HepG2 (cell line): ENCODE results near the gene LMNA. TPM values are rescaled to one million over a fixed set of nuclear protein-coding genes. Genes with fewer than 3 reads are reported as not detected.

Experiments used
- GMEB1 ChIP-seq: sonication (generic); formaldehyde crosslinking; IDR thresholded peaks from 2 replicates; pipeline ENCODE4 v1.5.1; 2020; ENCODE audit warnings: missing genetic modification reagents, mild to moderate bottlenecking, borderline replicate concordance
- LRRFIP1 ChIP-seq: sonication (generic); formaldehyde crosslinking; conservative IDR thresholded peaks from 2 replicates; pipeline ENCODE4 v1.4.0; 2020; ENCODE audit warnings: missing genetic modification reagents
- NFE2 ChIP-seq: sonication (generic); formaldehyde crosslinking; IDR thresholded peaks from 2 replicates; pipeline ENCODE4 v1.4.0; 2020; ENCODE audit warnings: missing genetic modification reagents
- NFYC ChIP-seq: IDR thresholded peaks from 2 replicates; pipeline ENCODE4 v1.6.1; 2016; ENCODE audit warnings: missing genetic modification reagents, missing compliant biosample characterization
- PREB ChIP-seq: sonication (generic); formaldehyde crosslinking; IDR thresholded peaks from 2 replicates; pipeline ENCODE4 v1.4.0; 2020; ENCODE audit warnings: missing genetic modification reagents
- SMARCC2 ChIP-seq: fragments of 450-650 bp; IDR thresholded peaks from 2 replicates; pipeline ENCODE4 v1.6.1; 2017; ENCODE audit warnings: antibody characterized with exemption, mild to moderate bottlenecking
- SP2 ChIP-seq: sonication (generic); formaldehyde crosslinking; IDR thresholded peaks from 2 replicates; pipeline ENCODE4 v1.5.1; 2020; ENCODE audit warnings: mild to moderate bottlenecking, missing genetic modification reagents
- ZBTB33 ChIP-seq: sonication (generic); formaldehyde crosslinking; IDR thresholded peaks from 2 replicates; pipeline ENCODE4 v1.4.0; 2020; ENCODE audit warnings: missing genetic modification reagents
- ZBTB46 ChIP-seq: sonication (generic); formaldehyde crosslinking; IDR thresholded peaks from 2 replicates; pipeline ENCODE4 v1.4.0; 2020; ENCODE audit warnings: mild to moderate bottlenecking, missing genetic modification reagents, borderline replicate concordance
- ZHX2 ChIP-seq, 2 experiments: sonication (generic) in 1 of 2; formaldehyde crosslinking in 1 of 2; IDR thresholded peaks; 2 replicates each; pipeline versions ENCODE4 v1.6.1 to v1.9.0; 2014 to 2022; ENCODE audit warnings: antibody characterized with exemption in 1 of 2, borderline replicate concordance in 1 of 2, inconsistent platforms in 1 of 2, low read depth in 1 of 2, missing genetic modification reagents in 1 of 2
- ZNF558 ChIP-seq: sonication (generic); formaldehyde crosslinking; IDR thresholded peaks from 2 replicates; pipeline ENCODE4 v1.9.0; 2022; ENCODE audit warnings: mild to moderate bottlenecking, missing genetic modification reagents, borderline replicate concordance
- polyA plus RNA-seq, 8 experiments: library from polyadenylated mRNA; depleted of rRNA in 3 of 8; stranded (reverse) in 7 of 8; unstranded in 1 of 8; fragments of >200 nt; fragmentation: Illumina TruSeq in 4 of 8; extraction: Trizol in 4 of 8; gene quantifications; 2 replicates each; pipeline versions ENCODE4 v1.2.1 to v1.2.3, GENCODE V29; 2011 to 2016; ENCODE audit warnings: low read depth in 4 of 8, missing spikeins in 1 of 8, mixed read lengths in 1 of 8; ENCODE audit not compliant: insufficient read depth in 1 of 8
- total RNA-seq, 5 experiments: library from RNA; depleted of rRNA; stranded (reverse); fragments of >200 nt; fragmentation: Illumina TruSeq; extraction: Trizol; gene quantifications; 2 replicates each; pipeline ENCODE4 v1.2.3, GENCODE V29; 2016; ENCODE audit warnings: low read depth in 1 of 5

LMNA gene
- total and polyA plus RNA-seq, 2 of the 13 experiments (the other 11 are each of a cell fraction or from before 2014, with no cell fraction given), result 107 to 225 TPM

- no peak for TF ChIP-seq SP2
- TF ChIP-seq ZBTB33 (CRISPR knock-in tag), result no peak
- TF ChIP-seq GMEB1 (CRISPR knock-in tag), result peak; percentile 44; the same call in 1 of the 2 replicates
- no peak for TF ChIP-seq ZBTB46
- no peak for TF ChIP-seq NFE2
- TF ChIP-seq NFYC, result no peak; the same call in 1 of the 2 replicates
- TF ChIP-seq ZNF558 (CRISPR knock-in tag), result 0 out of 2 replicates have a peak, but pooled peaks have one; percentile 51
- no peak for TF ChIP-seq ZHX2 (IDR thresholded peaks at IDR 0.05; ENCODE audit: low read depth)
- no peak for TF ChIP-seq ZHX2 (CRISPR knock-in tag; IDR thresholded peaks at IDR 0.05; ENCODE audit: borderline replicate concordance)
- TF ChIP-seq PREB (CRISPR knock-in tag), result no peak
- TF ChIP-seq SMARCC2, result no peak
- no peak for TF ChIP-seq LRRFIP1 (CRISPR knock-in tag)
Measured at GRCh38 chr1:156123356-156124196, 9.1 kb downstream of the LMNA start (continued).
